H1 (cell line): Measurements from ENCODE around the gene INPP4B. TPM values are rescaled to one million over a fixed set of nuclear protein-coding genes. Genes with fewer than 3 reads are reported as not detected.

Experiments used
- CEBPB ChIP-seq: IDR thresholded peaks from 2 replicates; pipeline ENCODE4 v1.6.1; 2012; ENCODE audit warnings: low read depth, low read length
- CHD2 ChIP-seq: IDR thresholded peaks from 2 replicates; pipeline ENCODE4 v1.6.1; 2012; ENCODE audit warnings: low read length, improper control_type of control experiment
- EZH2 ChIP-seq: fragments of 200-600 bp; sonication (generic); IDR thresholded peaks from 2 replicates; pipeline ENCODE4 v1.7.1; 2012; ENCODE audit warnings: low read depth, mild to moderate bottlenecking, moderate library complexity, low read length, inconsistent platforms; ENCODE audit not compliant: severe bottlenecking
- HDAC6 ChIP-seq: IDR thresholded peaks from one replicate; pipeline ENCODE4 v1.7.1; 2012; ENCODE audit warnings: low read depth, mild to moderate bottlenecking, inconsistent platforms, low read length, moderate library complexity
- KDM5A ChIP-seq: fragments of 200-600 bp; IDR thresholded peaks from 2 replicates; pipeline ENCODE4 v1.7.1; 2012; ENCODE audit warnings: mild to moderate bottlenecking, low read length, inconsistent platforms, mixed read lengths
- RBBP5 ChIP-seq: IDR thresholded peaks from 2 replicates; pipeline ENCODE4 v1.7.1; 2012; ENCODE audit warnings: low read depth, mild to moderate bottlenecking, inconsistent platforms, low read length, moderate library complexity, borderline replicate concordance
- polyA plus RNA-seq, 7 experiments: library from polyadenylated mRNA; depleted of rRNA in 3 of 7; stranded (reverse) in 5 of 7; unstranded in 2 of 7; fragments of >200 nt in 5 of 7; fragments of 200-250 nt in 2 of 7; gene quantifications; 1 replicate in 5 of 7; 2 replicates in 1 of 7; 4 replicates in 1 of 7; pipeline versions ENCODE4 v1.2.1 to v1.2.3, GENCODE V29; 2011 to 2013; ENCODE audit warnings: missing spikeins in 2 of 7, mixed read lengths in 2 of 7
- total RNA-seq: library from RNA; stranded (reverse); fragmentation: NEBNext Ultra II Directional; extraction: Animal tissue kit (Norgen Biotek cat#: 25700); gene quantifications from 2 replicates; pipeline ENCODE4 v1.2.1, GENCODE V29; 2021
- TF ChIP-seq, protein P1 (sequence below): fragments of 300-600 bp; sonication (generic); IDR thresholded peaks from 2 replicates; pipeline ENCODE4 v1.7.1; 2012; ENCODE audit warnings: low read length, moderate library complexity, mild to moderate bottlenecking, inconsistent platforms; ENCODE audit not compliant: insufficient replicate concordance
- TF ChIP-seq, protein P2 (sequence below): IDR thresholded peaks from 2 replicates; pipeline ENCODE4 v1.6.1; 2011; ENCODE audit warnings: low read depth, mild to moderate bottlenecking, low read length; ENCODE audit not compliant: insufficient read depth

INPP4B gene
- total and polyA plus RNA-seq, 2 of the 8 experiments (the other 6 are each of a cell fraction or from before 2014, with no cell fraction given), result 0.11 to 0.54 TPM

DNA sequence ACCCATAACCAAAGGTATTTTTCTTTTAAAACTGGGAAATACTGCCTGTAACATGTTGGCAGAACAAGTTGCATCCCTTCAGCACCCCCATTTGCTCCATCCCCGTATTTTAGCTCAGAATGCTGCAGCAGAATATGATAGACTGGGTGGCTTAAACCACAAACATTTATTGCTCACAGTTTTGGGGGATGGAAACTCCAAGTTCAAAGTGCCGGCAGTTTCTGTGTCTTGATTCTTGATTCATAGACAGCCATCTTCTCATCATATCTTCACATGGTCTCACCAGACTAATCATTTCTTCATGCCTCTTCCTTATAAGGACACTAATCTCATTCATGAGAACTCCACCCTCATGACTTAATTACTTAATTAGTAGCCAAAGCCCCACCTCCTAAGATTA is 10.5 kb upstream of the INPP4B start (continued):
- TF ChIP-seq, protein P1, sequence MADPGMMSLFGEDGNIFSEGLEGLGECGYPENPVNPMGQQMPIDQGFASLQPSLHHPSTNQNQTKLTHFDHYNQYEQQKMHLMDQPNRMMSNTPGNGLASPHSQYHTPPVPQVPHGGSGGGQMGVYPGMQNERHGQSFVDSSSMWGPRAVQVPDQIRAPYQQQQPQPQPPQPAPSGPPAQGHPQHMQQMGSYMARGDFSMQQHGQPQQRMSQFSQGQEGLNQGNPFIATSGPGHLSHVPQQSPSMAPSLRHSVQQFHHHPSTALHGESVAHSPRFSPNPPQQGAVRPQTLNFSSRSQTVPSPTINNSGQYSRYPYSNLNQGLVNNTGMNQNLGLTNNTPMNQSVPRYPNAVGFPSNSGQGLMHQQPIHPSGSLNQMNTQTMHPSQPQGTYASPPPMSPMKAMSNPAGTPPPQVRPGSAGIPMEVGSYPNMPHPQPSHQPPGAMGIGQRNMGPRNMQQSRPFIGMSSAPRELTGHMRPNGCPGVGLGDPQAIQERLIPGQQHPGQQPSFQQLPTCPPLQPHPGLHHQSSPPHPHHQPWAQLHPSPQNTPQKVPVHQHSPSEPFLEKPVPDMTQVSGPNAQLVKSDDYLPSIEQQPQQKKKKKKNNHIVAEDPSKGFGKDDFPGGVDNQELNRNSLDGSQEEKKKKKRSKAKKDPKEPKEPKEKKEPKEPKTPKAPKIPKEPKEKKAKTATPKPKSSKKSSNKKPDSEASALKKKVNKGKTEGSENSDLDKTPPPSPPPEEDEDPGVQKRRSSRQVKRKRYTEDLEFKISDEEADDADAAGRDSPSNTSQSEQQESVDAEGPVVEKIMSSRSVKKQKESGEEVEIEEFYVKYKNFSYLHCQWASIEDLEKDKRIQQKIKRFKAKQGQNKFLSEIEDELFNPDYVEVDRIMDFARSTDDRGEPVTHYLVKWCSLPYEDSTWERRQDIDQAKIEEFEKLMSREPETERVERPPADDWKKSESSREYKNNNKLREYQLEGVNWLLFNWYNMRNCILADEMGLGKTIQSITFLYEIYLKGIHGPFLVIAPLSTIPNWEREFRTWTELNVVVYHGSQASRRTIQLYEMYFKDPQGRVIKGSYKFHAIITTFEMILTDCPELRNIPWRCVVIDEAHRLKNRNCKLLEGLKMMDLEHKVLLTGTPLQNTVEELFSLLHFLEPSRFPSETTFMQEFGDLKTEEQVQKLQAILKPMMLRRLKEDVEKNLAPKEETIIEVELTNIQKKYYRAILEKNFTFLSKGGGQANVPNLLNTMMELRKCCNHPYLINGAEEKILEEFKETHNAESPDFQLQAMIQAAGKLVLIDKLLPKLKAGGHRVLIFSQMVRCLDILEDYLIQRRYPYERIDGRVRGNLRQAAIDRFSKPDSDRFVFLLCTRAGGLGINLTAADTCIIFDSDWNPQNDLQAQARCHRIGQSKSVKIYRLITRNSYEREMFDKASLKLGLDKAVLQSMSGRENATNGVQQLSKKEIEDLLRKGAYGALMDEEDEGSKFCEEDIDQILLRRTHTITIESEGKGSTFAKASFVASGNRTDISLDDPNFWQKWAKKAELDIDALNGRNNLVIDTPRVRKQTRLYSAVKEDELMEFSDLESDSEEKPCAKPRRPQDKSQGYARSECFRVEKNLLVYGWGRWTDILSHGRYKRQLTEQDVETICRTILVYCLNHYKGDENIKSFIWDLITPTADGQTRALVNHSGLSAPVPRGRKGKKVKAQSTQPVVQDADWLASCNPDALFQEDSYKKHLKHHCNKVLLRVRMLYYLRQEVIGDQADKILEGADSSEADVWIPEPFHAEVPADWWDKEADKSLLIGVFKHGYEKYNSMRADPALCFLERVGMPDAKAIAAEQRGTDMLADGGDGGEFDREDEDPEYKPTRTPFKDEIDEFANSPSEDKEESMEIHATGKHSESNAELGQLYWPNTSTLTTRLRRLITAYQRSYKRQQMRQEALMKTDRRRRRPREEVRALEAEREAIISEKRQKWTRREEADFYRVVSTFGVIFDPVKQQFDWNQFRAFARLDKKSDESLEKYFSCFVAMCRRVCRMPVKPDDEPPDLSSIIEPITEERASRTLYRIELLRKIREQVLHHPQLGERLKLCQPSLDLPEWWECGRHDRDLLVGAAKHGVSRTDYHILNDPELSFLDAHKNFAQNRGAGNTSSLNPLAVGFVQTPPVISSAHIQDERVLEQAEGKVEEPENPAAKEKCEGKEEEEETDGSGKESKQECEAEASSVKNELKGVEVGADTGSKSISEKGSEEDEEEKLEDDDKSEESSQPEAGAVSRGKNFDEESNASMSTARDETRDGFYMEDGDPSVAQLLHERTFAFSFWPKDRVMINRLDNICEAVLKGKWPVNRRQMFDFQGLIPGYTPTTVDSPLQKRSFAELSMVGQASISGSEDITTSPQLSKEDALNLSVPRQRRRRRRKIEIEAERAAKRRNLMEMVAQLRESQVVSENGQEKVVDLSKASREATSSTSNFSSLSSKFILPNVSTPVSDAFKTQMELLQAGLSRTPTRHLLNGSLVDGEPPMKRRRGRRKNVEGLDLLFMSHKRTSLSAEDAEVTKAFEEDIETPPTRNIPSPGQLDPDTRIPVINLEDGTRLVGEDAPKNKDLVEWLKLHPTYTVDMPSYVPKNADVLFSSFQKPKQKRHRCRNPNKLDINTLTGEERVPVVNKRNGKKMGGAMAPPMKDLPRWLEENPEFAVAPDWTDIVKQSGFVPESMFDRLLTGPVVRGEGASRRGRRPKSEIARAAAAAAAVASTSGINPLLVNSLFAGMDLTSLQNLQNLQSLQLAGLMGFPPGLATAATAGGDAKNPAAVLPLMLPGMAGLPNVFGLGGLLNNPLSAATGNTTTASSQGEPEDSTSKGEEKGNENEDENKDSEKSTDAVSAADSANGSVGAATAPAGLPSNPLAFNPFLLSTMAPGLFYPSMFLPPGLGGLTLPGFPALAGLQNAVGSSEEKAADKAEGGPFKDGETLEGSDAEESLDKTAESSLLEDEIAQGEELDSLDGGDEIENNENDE, result no peak
- TF ChIP-seq, protein P2, sequence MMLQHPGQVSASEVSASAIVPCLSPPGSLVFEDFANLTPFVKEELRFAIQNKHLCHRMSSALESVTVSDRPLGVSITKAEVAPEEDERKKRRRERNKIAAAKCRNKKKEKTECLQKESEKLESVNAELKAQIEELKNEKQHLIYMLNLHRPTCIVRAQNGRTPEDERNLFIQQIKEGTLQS, result no peak
- TF ChIP-seq CEBPB, result no peak
- no peak for TF ChIP-seq RBBP5
- no peak for TF ChIP-seq CHD2
- TF ChIP-seq EZH2, result no peak
- no peak for TF ChIP-seq HDAC6
- TF ChIP-seq KDM5A, result no peak
